K562 (cell line): ENCODE measurements around the gene PGAP3. TPM values are rescaled to one million over a fixed set of nuclear protein-coding genes. Genes with fewer than 3 reads are reported as not detected.
A peak's percentile ranks its signal among the peaks of the same experiment; 100 is the strongest.

ENCODE experiments used
- ATAC-seq: fragments of 200-7000 bp; cut with Tn5 transposase; 3 replicates; pipeline ENCODE4 v1.9.1; 2020; ENCODE audit warnings: moderate library complexity
- BruUV-seq: library from RNA; stranded (reverse); fragments of 400-500 nt; replicated peaks from 2 replicates; lab custom pipeline; 2021; lab: Mats Ljungman, UMichigan
- CTCF ChIA-PET: fragments of 300-600 bp; formaldehyde crosslinking; extraction: SDS; loops from one replicate; lab custom pipeline; 2021; ENCODE audit warnings: low intra/inter-chr PET ratio; lab: Yijun Ruan, JAX
- POLR2A ChIA-PET: fragments of 300-600, 350-650 bp; sonication (Branson Sonifier 250); formaldehyde crosslinking; extraction: SDS; loops from one replicate; lab custom pipeline; 2021; ENCODE audit warnings: antibody characterized with exemption, inconsistent platforms; lab: Yijun Ruan, JAX
- DNase-seq, 4 experiments: peaks; one replicate each; pipeline versions ENCODE4 v3.0.0 to v3.0.0-alpha.2; 2011 to 2018; ENCODE audit warnings: low spot score in 3 of 4, mixed read lengths in 3 of 4; ENCODE audit errors: extremely low read depth in 1 of 4
- FAIRE-seq: peaks from 2 replicates; lab custom pipeline; 2011; peaks lifted over from hg19 to GRCh38; lab: Jason Lieb, UNC
- H2AFZ ChIP-seq: 2 replicates; pipeline ENCODE4 v1.6.0; 2011; ENCODE audit warnings: low read depth, low read length, control low read depth, inconsistent platforms
- H3K27ac ChIP-seq: fragments of 200-600 bp; 3 replicates; pipeline ENCODE4 v1.8.0; 2011; ENCODE audit warnings: low read depth, mild to moderate bottlenecking, control low read depth, inconsistent platforms, low read length, moderate library complexity, mixed read lengths; ENCODE audit errors: extremely low read depth
- H3K27me3 ChIP-seq, 2 experiments: fragments of 300-600 bp in 1 of 2; 2 replicates in 1 of 2; 3 replicates in 1 of 2; pipeline versions ENCODE4 v1.6.0 to v1.8.0; 2011; ENCODE audit warnings: inconsistent platforms in 2 of 2, low read length in 2 of 2, mild to moderate bottlenecking in 1 of 2, mixed read lengths in 1 of 2, moderate library complexity in 1 of 2; ENCODE audit not compliant: control insufficient read depth in 2 of 2, insufficient read depth in 2 of 2
- H3K36me3 ChIP-seq: fragments of 300-600 bp; 3 replicates; pipeline ENCODE4 v1.8.0; 2011; ENCODE audit warnings: mild to moderate bottlenecking, low read length, inconsistent platforms; ENCODE audit not compliant: control insufficient read depth, insufficient read depth
- H3K4me1 ChIP-seq, 2 experiments: fragments of 200-600 bp in 1 of 2; replicated peaks in 1 of 2; 2 replicates in 1 of 2; 3 replicates in 1 of 2; pipeline versions ENCODE4 v1.5.1 to v1.8.0; 2011; ENCODE audit warnings: inconsistent platforms in 2 of 2, low read length in 2 of 2, mild to moderate bottlenecking in 1 of 2, mixed read lengths in 1 of 2, moderate library complexity in 1 of 2; ENCODE audit not compliant: control insufficient read depth in 2 of 2, insufficient read depth in 2 of 2
- H3K4me2 ChIP-seq: 2 replicates; pipeline ENCODE4 v1.6.1; 2011; ENCODE audit warnings: low read length, control low read depth, inconsistent platforms, mixed read lengths; ENCODE audit not compliant: insufficient read depth
- H3K4me3 ChIP-seq: fragments of 200-600 bp; sonication (generic), shearing (Covaris generic); 2 replicates; pipeline ENCODE4 v1.5.1; 2016; ENCODE audit warnings: control low read depth, inconsistent platforms
- H3K79me2 ChIP-seq: fragments of 200-600 bp; 3 replicates; pipeline ENCODE4 v1.8.0; 2011; ENCODE audit warnings: low read length, inconsistent platforms; ENCODE audit not compliant: control insufficient read depth, insufficient read depth
- H3K9ac ChIP-seq, 2 experiments: 2 replicates each; pipeline versions ENCODE4 v1.6.0 to v1.6.1; 2011; ENCODE audit warnings: low read depth in 2 of 2, low read length in 2 of 2, control low read depth in 1 of 2, inconsistent platforms in 1 of 2, mild to moderate bottlenecking in 1 of 2, mixed read lengths in 1 of 2; ENCODE audit not compliant: insufficient read depth in 1 of 2
- H3K9me1 ChIP-seq: one replicate; pipeline ENCODE4 v1.6.0; 2011; ENCODE audit warnings: inconsistent platforms, mild to moderate bottlenecking, low read length, moderate library complexity; ENCODE audit not compliant: control insufficient read depth, insufficient read depth
- H3K9me3 ChIP-seq: replicated peaks from 2 replicates; pipeline ENCODE4 v1.5.1; 2011; ENCODE audit warnings: low read depth, low read length, inconsistent platforms; ENCODE audit not compliant: control insufficient read depth, insufficient read depth
- H4K20me1 ChIP-seq: replicated peaks from 2 replicates; pipeline ENCODE4 v1.6.1; 2011; ENCODE audit warnings: low read length, inconsistent platforms, mixed read lengths; ENCODE audit not compliant: control insufficient read depth, insufficient read depth
- ZC3H4 ChIP-seq: sonication (generic); formaldehyde crosslinking; IDR thresholded peaks from 2 replicates; pipeline ENCODE4 v1.9.0; 2021; ENCODE audit warnings: missing genetic modification reagents, borderline replicate concordance
- WGBS: fragments of 100-300 bp; shearing (Covaris generic); methylation state at CpG from one replicate; pipeline ENCODE4 v1.1.6; 2016; ENCODE audit warnings: low coverage, mixed read lengths; ENCODE audit not compliant: insufficient coverage; ENCODE audit errors: missing lambda C conversion rate; 5-methylcytosine and 5-hydroxymethylcytosine counted together
- in situ Hi-C: fragments of 300-500 bp; cut with MboI; formaldehyde crosslinking; loops from 4 replicates; pipeline ENCODE4 v1.15.0; 2018; ENCODE audit warnings: inconsistent platforms, mixed read lengths
- intact Hi-C: fragments of 100-400 bp; cut with micrococcal nuclease; formaldehyde crosslinking; loops from 2 replicates; pipeline ENCODE4 v1.14.2; 2022
- polyA plus RNA-seq, 8 experiments: library from polyadenylated mRNA; depleted of rRNA in 4 of 8; stranded (reverse) in 5 of 8; unstranded in 3 of 8; fragments of >200 nt; fragmentation: Nextera tagmentation in 2 of 8; fragmentation: Illumina TruSeq in 1 of 8; extraction: Ambion mirVana in 2 of 8; extraction: Trizol in 1 of 8; gene quantifications; 2 replicates each; pipeline versions ENCODE4 v1.2.1 to v1.2.3, GENCODE V29; 2011 to 2014; ENCODE audit warnings: inconsistent platforms in 1 of 8, missing spikeins in 1 of 8
- total RNA-seq, 7 experiments: library from RNA; depleted of rRNA in 6 of 7; stranded (reverse); fragments of >200 nt in 6 of 7; fragmentation: Illumina TruSeq in 2 of 7; extraction: Trizol in 2 of 7; gene quantifications; 2 replicates each; pipeline versions ENCODE4 v1.2.1 to v1.2.3, GENCODE V29; 2011 to 2021; ENCODE audit warnings: low replicate concordance in 1 of 7
- TF ChIP-seq, protein P1 (sequence below): fragments of 450-650 bp; IDR thresholded peaks from 2 replicates; pipeline ENCODE4 v1.6.1; 2018; ENCODE audit not compliant: partially characterized antibody

The PGAP3 gene
- total and polyA plus RNA-seq, 9 of the 15 experiments (the other 6 are each of a cell fraction or from before 2014, with no cell fraction given), result 0.38 to 9.4 (median 4.5) TPM

DNA sequence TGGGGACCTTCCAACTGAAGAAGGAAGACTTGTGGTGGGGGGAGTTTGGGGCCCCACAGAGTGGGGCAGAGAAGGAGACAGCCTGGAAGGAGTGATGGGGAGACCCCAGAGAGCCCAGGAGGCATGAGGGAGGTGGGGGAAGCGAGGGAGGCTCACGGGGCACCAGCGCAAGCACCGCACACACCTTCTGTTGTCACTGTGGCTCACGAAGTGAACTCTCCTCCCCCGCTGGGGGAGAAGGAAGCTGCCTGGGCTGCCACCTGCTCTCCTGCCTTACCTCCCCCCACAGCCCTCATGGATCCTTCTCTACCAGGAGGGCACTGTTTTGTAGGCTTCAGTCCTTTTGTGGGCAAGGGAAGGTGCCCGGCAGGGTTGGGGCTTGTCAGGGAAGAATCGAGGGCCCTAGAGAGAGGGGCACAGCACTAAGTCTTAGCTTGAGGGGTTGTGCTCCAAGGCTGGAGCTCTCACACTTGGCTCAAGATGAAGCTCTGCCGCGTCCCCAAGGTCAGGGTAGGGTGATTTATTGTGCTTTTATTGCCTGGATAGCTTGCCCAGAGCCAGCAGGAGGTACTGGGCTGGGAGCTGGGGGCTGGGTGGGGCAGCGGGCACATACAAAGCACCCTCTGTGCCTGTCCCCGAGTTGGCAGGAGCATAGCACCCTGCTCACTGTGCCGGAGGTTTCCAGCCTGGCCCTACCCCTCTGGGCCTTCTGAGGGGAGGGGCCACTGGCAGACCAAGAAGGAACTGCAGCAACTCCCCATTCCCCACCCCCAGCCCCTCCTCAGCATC lies 55.5 kb downstream of the PGAP3 start:
- intact Hi-C loops, result no loop called here
- no peak overlapping the region for H3K27ac ChIP-seq
- CTCF ChIA-PET, result interaction anchor here (0.7 kb wide), 1 partner anchor 11 kb away, joined by 3 read pairs; no protein-coding TSS in a partner anchor

More for the DNA sequence above, 55.5 kb downstream of the PGAP3 start:
- no peaks in the 10 kb centered on the region for H3K9me1 ChIP-seq
- H3K79me2 ChIP-seq, result peaks cover 4% of the 10 kb centered on the region; the same call in 2 of the 3 replicates
- H3K4me1 ChIP-seq, result peaks cover 15 to 47% of the 10 kb centered on the region in 2 experiments
- DNase-seq (no peak), FAIRE-seq (no peak), ATAC-seq (no peak)
- POLR2A ChIA-PET, result interaction anchor here (0.5 to 1.0 kb wide), 2 partner anchors 436 to 447 kb away, joined by 3 to 5 read pairs; no protein-coding TSS in a partner anchor
- H2AFZ ChIP-seq, result no peak overlapping the region
- no peak overlapping the region for H3K4me3 ChIP-seq
- in situ Hi-C loops, result no loop called here
- no peak overlapping the region for H3K4me2 ChIP-seq
- 29% methylated on average over 9 of the region's 13 CpGs for WGBS
- H3K36me3 ChIP-seq, result no peaks in the 10 kb centered on the region
- no peak for TF ChIP-seq ZC3H4
- TF ChIP-seq, protein P1, sequence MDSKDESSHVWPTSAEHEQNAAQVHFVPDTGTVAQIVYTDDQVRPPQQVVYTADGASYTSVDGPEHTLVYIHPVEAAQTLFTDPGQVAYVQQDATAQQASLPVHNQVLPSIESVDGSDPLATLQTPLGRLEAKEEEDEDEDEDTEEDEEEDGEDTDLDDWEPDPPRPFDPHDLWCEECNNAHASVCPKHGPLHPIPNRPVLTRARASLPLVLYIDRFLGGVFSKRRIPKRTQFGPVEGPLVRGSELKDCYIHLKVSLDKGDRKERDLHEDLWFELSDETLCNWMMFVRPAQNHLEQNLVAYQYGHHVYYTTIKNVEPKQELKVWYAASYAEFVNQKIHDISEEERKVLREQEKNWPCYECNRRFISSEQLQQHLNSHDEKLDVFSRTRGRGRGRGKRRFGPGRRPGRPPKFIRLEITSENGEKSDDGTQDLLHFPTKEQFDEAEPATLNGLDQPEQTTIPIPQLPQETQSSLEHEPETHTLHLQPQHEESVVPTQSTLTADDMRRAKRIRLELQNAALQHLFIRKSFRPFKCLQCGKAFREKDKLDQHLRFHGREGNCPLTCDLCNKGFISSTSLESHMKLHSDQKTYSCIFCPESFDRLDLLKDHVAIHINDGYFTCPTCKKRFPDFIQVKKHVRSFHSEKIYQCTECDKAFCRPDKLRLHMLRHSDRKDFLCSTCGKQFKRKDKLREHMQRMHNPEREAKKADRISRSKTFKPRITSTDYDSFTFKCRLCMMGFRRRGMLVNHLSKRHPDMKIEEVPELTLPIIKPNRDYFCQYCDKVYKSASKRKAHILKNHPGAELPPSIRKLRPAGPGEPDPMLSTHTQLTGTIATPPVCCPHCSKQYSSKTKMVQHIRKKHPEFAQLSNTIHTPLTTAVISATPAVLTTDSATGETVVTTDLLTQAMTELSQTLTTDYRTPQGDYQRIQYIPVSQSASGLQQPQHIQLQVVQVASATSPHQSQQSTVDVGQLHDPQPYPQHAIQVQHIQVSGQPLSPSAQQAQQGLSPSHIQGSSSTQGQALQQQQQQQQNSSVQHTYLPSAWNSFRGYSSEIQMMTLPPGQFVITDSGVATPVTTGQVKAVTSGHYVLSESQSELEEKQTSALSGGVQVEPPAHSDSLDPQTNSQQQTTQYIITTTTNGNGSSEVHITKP, result peak; percentile 23
- H3K27me3 ChIP-seq, result no peaks in the 10 kb centered on the region
- no peaks in the 10 kb centered on the region for H4K20me1 ChIP-seq
- peak overlapping the region in 1 of 2 experiments; percentile 82; a peak in 2 of 4 replicates for H3K9ac ChIP-seq
- H3K9me3 ChIP-seq, result no peaks in the 10 kb centered on the region
- BruUV-seq, result no TSS peak
